ENCODE measurements around the gene VWC2L.

VWC2L gene

DNA sequence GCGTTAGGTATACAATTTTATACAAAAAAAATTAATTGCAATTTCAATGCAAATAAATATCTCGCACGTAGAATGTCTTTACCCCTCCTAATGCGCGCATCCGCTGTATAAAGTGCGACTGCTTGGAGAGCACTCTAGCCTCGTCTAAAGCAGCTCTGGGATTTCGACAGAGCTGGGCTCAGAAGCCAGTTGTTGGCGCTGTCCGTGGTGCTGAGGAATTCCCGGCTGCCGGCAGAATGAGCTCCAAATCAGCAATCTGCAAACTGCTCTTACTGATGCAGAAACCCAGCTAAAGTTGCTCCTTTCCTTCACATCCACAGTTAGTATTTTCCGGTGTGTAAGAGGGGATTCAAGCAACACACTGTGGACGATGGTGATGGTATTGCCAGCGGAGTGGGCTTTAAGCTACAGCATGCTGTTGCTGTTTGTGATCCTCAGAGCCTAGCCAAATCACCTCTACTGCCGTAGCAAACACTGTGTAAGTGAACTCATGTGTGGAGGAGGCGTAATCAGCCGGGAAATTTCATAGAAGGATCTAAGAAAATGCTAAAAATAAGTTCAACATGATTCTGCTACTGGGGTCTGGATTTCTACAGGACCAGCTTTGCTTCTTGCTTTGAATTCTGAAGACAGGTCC is at the start of gene VWC2L:
Gene VWC2L, plus strand, starts transcription at position 137 of the 637 bp plus-strand sequence. CDS start 3,140 bp downstream, outside the sequence.
- DNase-seq: no peak

DNA sequence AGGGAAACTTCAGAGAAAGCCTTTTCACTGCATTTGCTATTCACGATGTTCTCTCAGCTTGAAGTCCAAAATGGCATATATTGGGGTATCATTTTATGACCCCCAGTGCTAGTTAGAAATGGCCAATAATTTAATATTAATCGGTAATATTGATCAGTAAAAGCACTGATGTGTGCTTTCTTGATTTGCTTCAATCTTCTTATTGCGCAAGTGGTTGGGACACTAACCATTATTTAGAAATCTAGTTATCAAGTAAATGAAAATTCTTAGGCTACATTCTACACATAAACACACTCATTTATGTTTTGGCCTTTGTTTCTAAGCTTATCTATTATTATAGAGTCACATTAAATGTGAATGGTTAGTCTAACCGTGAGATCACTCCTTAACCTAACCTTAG is 49.7 kb upstream of the VWC2L start:
- DNase-seq: no peak

DNA sequence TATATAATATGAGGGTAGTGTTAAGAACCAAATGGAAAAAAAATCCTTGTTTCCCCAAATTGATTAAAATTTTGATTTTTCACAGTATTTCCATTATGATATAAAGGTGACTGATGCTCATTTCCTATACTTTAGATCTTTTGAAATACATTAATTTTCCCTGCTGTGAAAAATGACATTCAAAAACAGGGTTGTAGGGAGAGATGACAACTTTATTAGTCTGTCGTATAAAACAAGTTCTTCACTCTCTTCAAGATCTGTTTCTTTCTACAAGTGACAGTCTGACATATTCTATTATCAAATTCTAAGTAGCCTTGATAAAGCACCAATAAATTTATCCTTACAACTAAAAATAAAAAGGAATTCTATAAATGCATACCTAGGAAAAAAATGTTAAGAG is 45.3 kb upstream of the VWC2L start:
- no peak for DNase-seq

DNA sequence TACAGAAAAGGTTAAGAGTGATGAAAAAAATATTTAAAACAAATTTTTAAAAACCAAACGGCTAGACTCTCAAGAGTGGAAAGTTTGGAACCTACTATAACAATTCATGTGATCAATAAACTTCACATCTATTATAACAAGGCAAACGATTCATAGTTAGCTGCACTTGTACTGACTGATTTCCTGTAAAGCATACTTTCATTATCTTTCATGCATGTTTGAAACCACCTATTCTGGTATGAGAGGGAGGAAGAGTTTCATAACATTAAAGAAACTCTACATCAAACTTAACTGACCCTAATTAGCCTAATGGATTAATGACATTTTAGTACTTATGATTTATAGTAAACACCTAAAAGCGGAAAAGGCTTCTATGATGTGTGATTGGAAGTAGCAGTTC is 43.7 kb upstream of the VWC2L start:
- DNase-seq: no peak

GRCh38 chr2:214376618-214377285 is 34.1 kb upstream of the VWC2L start:
- DNase-seq: no peak

DNA sequence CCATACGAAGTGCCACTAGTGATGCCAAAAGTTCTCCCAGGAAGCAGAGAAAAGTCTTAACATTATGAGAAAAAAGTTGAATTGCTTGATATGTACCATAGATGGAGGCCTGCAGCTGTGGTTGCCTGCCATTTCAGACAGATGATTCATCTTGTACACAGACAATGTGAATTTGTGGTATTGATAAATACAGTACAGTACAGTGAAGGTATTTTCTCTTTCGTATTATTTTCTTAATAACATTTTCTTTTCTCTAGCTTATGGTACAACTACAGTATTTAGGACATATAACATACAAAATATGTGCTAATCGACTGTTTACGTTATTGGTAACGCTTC is 33.6 kb upstream of the VWC2L start:
- DNase-seq: no peak

- DNase-seq: no peak
Measured at GRCh38 chr2:214378455-214379103, 32.3 kb upstream of the VWC2L start.

- DNase-seq: no peak
Measured at GRCh38 chr2:214379227-214379626, 31.6 kb upstream of the VWC2L start.

DNA sequence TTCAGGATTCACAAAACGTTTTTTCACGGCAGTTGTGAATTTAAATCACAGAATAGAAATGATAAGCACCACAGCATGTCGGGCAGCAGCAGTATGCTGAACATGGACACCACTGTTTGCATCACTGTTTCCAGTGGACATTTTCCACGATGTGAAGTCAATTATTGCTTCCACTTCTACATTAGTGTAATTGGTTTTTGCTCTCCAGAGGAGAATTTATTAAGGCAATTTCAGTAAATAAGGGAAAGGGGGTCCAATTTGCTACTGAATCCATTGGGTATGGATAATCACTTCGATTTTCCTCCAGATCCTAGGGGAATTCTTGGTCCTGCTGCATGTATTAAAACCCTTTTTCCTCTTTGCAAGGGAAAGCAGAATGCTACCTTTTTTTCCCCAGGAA is 30.2 kb upstream of the VWC2L start:
- no peak for DNase-seq

DNA sequence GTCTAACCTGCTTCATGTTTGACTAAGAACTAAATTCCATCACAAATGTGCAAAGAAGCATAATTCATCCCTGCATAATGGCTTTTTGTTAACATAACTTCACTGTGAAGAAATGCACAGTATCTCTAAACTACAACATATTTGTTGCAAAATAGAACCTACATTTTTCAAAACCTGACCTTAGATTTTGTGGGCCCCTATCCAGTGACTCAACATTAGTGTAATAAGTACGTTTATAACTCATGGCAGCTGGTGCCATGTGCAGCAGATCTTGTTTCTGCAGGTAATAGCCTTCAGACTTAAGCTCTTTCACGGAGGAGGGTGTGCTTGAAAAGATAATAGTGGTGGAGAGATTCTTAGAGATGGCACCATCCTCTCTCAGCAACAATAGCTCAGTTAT is 28.6 kb upstream of the VWC2L start:
- DNase-seq: no peak

GRCh38 chr2:214386720-214387119 is 24.1 kb upstream of the VWC2L start:
- DNase-seq: no peak

DNA sequence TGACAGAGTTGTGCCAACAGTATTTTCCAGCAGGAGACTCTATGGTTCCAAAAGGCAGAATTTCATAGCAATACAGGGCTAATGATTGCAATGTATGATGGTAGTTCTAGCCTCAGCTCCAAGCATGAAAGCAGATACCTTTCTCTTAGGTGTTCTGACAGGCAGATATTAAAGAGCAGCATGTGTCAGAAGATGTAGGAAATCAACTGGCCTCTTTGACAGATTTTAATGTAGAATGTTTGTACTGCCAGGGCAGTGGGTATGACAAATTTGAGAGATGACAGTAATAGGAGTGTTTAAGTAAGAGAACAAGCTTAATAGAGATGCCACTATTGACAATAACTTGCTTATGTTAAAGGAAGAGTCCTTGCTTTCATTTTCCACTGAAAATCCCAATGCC is 21.5 kb upstream of the VWC2L start:
- no peak for DNase-seq

DNA sequence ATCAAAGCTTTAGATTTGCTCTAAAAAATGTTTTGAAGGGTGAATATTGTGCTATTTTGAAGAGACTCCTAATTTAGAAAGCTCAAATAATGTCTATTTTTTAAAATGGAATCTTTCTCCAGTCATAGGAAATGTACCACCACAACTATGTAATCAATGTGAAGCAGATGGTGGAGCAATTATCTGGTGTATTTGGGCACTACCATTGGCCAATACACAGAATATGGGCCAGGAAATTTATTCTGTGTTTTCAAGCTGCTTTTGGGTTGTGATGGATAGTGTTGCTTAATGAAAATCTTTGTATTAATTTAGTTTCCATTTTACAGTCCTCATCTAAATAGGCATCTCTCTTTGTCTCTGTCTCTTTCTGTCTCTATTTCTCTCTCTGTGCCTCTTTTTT is 17.1 kb upstream of the VWC2L start:
- no peak for DNase-seq

- DNase-seq: no peak
Measured at GRCh38 chr2:214395040-214395439, 15.8 kb upstream of the VWC2L start.

DNA sequence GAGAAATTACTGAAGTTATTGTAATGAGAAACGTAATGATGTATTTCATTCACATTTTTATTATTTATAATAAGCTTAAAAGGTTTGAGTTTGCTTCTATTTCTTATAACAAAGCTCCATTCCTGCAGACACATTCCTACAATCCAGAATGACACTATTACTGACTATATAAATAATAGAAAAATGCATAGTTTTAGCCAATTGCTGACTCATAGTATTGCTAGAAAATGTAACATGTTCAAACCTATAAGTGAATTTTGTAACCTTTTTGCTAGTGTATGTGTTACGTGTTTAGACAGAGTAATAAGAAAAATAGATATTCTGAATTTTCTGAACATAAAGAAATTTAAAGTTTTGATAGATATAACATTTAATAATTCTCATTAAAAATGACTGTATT is 9.3 kb upstream of the VWC2L start:
- no peak for DNase-seq

DNA sequence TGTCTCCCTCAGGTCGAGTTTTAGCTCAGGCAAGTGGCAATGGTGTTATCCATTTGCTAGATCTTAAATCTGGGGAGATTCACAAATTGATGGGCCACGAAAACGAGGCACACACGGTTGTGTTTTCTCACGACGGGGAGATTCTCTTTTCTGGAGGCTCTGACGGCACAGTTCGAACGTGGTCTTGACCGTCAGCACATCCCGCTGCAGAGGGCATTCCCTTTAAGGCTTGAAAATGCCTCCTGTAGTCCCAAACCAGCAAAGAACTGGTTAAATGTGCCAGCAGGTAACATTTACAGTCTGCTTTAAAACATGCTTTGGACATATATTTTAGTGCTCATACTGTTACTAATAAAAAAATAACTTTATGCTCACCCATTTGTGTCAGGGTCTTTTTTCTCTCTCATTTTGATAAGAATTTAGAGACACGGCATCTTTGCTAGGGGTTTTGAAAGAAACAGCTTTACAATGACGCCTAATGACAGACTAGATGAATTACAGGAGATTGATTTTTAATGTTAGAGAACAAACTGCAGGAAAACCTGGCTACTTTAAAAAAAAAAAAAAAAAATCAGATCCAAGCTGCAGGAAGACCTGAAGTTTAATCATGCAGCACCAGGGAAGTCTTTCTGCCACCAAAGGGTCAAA is 602 bp upstream of the VWC2L start:
- no peak for DNase-seq

- no peak for DNase-seq
Measured at GRCh38 chr2:214412679-214413078, 1.8 kb downstream of the VWC2L start.

- no peak for DNase-seq
Measured at GRCh38 chr2:214436470-214436869, 25.6 kb downstream of the VWC2L start.

DNA sequence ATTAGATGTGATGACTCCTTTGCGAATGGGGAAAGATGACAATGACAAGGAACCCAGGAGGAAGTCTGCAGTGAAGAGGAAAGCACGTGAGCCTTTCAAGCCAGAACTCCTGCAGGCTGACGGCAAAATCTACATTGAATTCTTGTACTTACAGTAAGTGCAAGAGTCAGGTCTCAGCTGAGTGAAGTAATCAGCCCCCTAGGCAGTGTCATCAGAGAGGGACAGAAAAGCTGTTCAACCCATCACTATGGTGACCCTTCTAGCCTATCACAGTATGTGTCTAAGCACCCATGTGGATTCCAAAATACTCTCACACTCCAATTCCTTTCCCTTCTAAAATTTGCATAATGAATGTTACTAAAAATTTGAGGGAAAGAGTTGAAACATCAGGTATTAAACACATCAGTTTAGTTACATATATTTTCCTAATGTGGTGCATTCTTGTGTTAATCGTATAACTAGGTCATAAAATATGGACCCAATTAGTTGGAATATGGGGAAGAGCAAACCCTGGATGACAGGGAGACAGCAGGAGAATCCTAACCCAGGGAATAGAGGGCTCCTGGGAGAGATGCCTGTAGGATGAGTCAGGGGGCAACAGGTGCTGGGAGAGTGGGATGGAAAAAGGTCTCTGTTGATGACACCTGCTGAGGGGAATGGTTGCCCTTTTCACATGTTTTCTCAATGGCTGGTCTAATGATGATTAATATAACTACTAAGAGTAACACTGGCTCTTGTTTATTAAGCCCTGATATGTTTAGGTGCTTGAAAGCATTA is 39.5 kb downstream of the VWC2L start:
- DNase-seq: no peak

DNA sequence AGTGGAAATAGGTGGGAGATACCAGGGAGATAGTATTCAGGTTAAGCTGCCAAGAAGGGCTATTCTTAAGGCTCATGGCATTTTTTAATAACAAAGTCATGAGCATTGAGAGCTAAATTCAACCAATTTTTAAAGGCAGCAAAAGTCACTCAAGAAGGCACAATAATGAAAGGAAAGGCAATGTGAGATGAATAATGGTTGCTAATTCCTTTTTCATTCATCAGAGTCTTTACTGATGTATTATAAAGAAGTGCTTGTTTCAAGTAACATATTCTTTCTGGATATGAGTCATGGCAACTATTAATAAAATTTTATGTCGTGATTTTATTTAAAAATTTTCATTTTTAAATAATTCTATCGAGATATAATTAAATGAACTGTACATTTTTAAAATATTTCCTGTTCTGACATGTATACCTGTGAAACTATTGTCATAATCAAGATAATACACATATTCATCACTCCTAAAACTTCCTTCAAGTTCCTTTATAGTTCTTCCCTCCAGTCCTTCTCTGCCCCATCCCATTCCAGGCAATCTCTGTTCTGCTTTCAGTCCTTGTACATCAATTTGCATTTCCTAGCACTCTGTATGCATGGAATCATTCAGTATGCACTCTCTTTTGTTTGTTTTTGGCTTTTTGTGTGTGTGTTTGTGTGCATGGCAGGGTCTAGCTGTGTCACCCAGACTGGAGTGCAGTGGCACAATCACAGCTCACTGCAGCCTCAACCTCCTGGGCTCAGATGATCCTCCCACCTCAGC is 40.8 kb downstream of the VWC2L start:
- no peak for DNase-seq

DNA sequence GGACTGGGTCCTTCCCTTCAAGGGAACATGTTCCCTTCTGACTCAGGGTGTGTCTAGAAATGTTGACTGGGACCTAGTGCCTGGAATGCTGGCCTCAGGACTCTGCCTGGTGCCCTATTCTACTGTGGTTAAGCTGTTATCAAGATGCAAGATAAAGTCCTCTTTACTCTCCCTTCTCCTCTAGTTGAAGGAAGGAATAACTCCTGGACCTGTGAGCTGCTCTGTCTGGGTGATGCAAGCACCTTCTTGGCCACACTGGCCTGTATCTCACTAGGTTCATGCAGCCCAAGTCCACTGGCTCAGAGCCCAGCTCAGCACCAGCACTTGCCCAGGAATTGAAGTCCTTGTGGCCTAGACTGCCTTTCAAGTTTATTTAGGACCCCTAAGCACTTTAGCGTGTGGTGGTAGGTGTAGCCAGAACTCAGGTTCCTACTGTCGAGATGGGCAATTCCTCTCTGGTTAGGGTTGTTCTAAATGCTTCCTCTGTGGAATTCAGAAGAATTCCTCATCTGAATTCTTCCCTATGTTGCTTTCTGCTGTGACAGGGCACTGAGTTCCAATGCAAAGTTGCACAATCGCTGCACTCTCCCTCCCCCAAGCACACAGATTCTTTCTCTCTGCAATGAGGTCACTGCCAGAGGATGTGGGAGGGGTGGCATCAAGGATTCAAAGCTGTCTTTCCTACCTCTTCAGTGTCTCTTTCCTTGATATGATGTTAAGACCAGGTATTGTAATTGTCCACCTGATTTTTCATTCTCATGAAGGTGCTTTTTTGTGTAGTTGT is 54.7 kb downstream of the VWC2L start:
- DNase-seq: no peak

- no peak for DNase-seq
Measured at GRCh38 chr2:214469728-214470127, 58.9 kb downstream of the VWC2L start.
